ENCODE data around the gene DAB2IP.

DNA sequence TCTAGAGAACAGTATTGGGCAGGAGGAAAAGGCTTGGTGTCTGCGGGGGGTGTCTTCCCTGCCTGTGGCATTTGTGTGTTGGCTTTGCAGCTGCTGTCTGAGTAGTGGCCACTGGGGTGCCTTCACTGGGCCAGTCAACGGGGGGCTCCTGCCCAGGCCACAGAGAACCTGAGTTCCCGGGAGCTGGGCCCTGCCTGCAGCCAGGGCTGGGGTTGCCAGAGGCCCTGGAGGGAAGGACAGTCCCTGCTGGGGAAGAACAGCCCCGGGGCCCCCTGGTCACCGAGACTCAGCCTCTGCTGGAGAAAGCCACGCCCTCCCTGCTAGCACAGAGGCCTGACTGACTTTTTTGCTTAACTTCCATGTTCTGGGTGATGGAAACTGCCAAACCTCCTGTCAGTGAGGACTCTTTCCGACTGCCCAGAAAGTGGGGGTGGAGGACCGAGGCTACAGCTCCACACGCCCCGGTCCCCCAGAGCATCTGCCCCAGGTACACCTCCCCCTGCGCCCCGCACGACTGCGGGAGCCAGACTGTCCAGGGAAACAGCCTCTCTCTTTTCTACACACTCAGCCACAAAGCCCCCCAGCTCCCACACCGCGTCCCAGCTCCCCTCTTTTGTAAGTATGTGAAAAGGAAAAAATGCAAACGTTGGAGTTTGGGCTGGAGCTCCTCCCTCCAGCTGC is 133.4 kb downstream of the DAB2IP start:
- TF ChIP-seq CTCF (IDR thresholded peaks at IDR 0.05; ENCODE audit: insufficient read depth, low read length, poor library complexity, severe bottlenecking), result no peak
- no peak for TF ChIP-seq EZH2phosphoT487 (conservative IDR thresholded peaks at IDR 0.05; ENCODE audit: low read length)
